ENCODE data around the gene KCNJ8. TPM values are rescaled to one million over a fixed set of nuclear protein-coding genes. Genes with fewer than 3 reads are reported as not detected.

KCNJ8 gene
- total and polyA plus RNA-seq, 11 donors, result 17.0 to 147 (median 56.5) TPM

DNA sequence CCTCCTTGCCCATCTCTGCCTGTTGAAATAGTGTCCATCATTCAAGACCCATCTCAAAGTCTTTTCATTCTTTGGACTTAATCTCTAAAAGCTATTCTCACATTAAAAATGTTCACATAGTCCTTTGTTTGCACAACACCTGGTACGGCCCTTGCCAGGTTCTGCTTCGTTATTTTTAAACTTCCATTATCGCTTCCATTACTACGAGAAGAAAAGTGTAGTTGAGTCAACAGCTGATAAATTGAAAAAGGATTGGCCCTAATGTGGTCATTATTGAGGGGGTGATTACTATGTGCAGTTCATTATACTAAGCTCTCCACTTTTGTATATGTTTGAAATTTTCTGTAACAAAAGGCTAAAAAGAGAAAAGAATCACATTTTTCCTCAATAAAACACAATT, 17.8 kb downstream of the KCNJ8 start:
- TF ChIP-seq CTCF (IDR thresholded peaks at IDR 0.05) (no peak), POLR2A (IDR thresholded peaks at IDR 0.05) (no peak)
- no peaks in the 10 kb centered on the region for H3K9me3 ChIP-seq
- H3K4me1 ChIP-seq, result peaks cover 0 to 6% (median under 1%) of the 10 kb centered on the region in 12 donors
- H3K27ac ChIP-seq, result no peak overlapping the region
- no peaks in the 10 kb centered on the region for H3K36me3 ChIP-seq
- no peaks in the 10 kb centered on the region for H3K27me3 ChIP-seq
- 96 to 97% (median 96%) methylated on average over 4 of the region's 4 CpGs for WGBS, 4 donors
- intact Hi-C loops (cut with DNase I), result no loop called here
- ATAC-seq, result no peak
- no peak overlapping the region for H3K4me3 ChIP-seq
- no peak for DNase-seq

- Histone ChIP-seq H3K27ac (peak overlapping the region in 4 of 12 donors; percentile 5 to 60 (median 38)), H3K4me3 (no peak overlapping the region), H3K9me3 (no peaks in the 10 kb centered on the region), H3K4me1 (peaks cover 0 to 9% (median 2%) of the 10 kb centered on the region in 12 donors), H3K27me3 (no peaks in the 10 kb centered on the region), H3K36me3 (no peaks in the 10 kb centered on the region)
- DNase-seq (peak in 1 of 5 donors; percentile 22), ATAC-seq (peak in 1 of 4 donors; percentile 61)
- no peak for TF ChIP-seq POLR2A (IDR thresholded peaks at IDR 0.05)
- TF ChIP-seq CTCF (IDR thresholded peaks at IDR 0.05), result no peak
- intact Hi-C loops (cut with DNase I), result no loop called here
- WGBS, 4 donors, result 16 to 28% (median 20%) methylated on average over 4 of the region's 4 CpGs
These were observed 23.0 kb downstream of the KCNJ8 start for GRCh38 chr12:21751517-21751916.

- H3K4me1 ChIP-seq, result no peaks in the 10 kb centered on the region
- no peak overlapping the region for H3K4me3 ChIP-seq
- no peak for DNase-seq
- intact Hi-C loops (cut with DNase I), result no loop called here
- ATAC-seq, result no peak
- H3K36me3 ChIP-seq, result no peaks in the 10 kb centered on the region
- H3K9me3 ChIP-seq, result peaks cover 0 to 8% (median 0%) of the 10 kb centered on the region in 12 donors
- 76 to 82% (median 78%) methylated on average over 6 of the region's 6 CpGs for WGBS, 4 donors
- TF ChIP-seq CTCF (IDR thresholded peaks at IDR 0.05) (no peak), POLR2A (IDR thresholded peaks at IDR 0.05) (no peak)
- no peak overlapping the region for H3K27ac ChIP-seq
- H3K27me3 ChIP-seq, result no peaks in the 10 kb centered on the region
These were observed 29.2 kb downstream of the KCNJ8 start for GRCh38 chr12:21745258-21745657.

DNA sequence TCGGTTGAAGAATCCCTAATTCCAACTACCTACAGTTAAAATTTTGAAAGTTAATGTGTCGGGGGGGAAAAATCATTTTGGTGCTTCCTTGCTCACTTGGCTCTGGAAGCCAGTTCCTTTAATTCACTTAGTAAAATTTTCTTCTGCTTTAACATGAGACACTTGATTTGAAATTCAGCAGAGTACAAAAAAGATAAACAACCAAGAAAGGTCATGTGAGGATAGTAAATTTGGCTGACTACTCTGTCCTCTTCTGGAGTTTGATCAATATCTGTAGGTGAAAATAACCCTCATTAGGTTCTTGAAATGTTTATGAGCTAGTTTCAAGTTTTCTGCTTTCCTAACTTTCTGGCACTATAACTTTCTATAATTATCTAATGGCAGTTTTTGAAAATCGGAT, 43.4 kb downstream of the KCNJ8 start:
- WGBS, 4 donors, result 67 to 82% (median 70%) methylated on average over 3 of the region's 3 CpGs
- no peak overlapping the region for H3K27ac ChIP-seq
- TF ChIP-seq CTCF (IDR thresholded peaks at IDR 0.05), result no peak
- TF ChIP-seq POLR2A (IDR thresholded peaks at IDR 0.05), result no peak
- no peaks in the 10 kb centered on the region for H3K36me3 ChIP-seq
- H3K4me3 ChIP-seq, result no peak overlapping the region
- H3K27me3 ChIP-seq, result no peaks in the 10 kb centered on the region
- no peaks in the 10 kb centered on the region for H3K4me1 ChIP-seq
- peaks cover 0 to 21% (median 4%) of the 10 kb centered on the region in 12 donors for H3K9me3 ChIP-seq
- intact Hi-C loops (cut with DNase I), result no loop called here
- DNase-seq, result no peak
- ATAC-seq, result no peak

Measured in heart left ventricle (tissue), 16 donors.